GM12865 (cell line): ENCODE results near the gene TMEM217.
A peak's percentile ranks its signal among the peaks of the same experiment; 100 is the strongest.
"Not testable (repeated sequence)": the region's sequence is repeated elsewhere in the genome, so short reads cannot be mapped to it uniquely, and the experiment has no call there.

Experiments used
- DNase-seq: peaks from one replicate; pipeline ENCODE4 v3.0.0; 2010; ENCODE audit warnings: low read depth
- H3K4me3 ChIP-seq: 2 replicates; pipeline ENCODE4 v1.5.1; 2011; ENCODE audit warnings: mild to moderate bottlenecking, low read depth, low read length, control low read depth
- TF ChIP-seq, protein P1 (sequence below): IDR thresholded peaks from 2 replicates; pipeline ENCODE4 v1.5.1; 2011; ENCODE audit warnings: low read length, control low read depth, low read depth, inconsistent platforms; ENCODE audit not compliant: insufficient read depth; ENCODE audit errors: missing control alignments

TMEM217 gene

DNA sequence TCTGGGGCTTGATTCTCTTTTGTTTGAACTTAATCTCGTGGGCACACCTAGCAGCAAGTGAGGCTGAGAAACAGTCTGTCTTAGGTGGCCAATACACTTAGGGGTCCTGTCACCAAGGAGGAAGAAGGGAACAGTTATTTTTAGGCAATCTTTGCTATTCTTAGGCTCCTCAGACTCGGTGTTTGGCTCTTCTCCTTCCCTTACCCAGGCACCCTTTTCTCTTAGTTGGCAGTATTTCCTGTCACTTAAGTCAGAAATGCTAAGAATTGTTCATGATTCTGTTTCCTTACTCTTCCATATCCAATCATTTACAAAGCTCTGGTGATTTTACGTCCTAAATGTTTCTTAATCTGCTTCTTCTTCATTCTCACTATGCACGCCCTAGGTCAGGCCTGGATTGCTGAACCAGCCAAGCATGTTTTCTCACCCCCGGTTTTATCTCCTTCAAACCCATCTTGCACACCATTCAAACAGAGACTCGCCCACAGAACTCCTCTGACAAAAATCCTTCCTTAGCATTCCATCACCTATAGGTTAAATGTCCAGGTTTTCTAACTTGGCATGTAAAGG, 45.2 kb upstream of the TMEM217 start:
- DNase-seq = no peak
- no peak overlapping the region for H3K4me3 ChIP-seq

DNA sequence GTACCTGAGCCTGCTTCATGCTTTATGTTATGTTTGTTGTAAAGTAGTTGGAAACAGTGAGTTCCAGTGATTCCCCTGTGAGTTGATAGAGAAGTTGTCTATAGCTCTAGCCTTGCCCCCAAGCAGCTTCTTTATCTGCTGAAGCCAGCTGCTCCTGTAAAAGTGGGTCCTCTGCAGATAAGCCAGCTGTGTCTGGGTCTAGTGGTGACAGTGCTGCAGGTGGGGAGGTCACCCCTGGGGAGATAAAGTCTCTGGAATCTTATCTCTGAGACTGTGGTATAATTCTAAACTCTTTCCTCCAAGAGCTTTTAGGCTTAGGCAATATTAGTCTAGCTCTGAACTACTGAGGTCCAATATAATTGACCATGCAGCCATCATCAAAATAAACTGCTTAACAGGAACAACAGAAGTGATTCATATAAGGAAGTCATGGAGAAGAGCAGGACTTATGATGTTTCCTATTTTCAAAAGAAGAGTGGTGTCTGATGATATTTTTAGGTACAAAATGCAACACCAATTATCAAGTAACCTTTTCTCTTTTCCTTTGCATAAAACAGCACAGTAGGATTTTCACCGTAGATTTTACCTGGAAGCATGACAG, 44.2 kb upstream of the TMEM217 start:
- TF ChIP-seq, protein P1, sequence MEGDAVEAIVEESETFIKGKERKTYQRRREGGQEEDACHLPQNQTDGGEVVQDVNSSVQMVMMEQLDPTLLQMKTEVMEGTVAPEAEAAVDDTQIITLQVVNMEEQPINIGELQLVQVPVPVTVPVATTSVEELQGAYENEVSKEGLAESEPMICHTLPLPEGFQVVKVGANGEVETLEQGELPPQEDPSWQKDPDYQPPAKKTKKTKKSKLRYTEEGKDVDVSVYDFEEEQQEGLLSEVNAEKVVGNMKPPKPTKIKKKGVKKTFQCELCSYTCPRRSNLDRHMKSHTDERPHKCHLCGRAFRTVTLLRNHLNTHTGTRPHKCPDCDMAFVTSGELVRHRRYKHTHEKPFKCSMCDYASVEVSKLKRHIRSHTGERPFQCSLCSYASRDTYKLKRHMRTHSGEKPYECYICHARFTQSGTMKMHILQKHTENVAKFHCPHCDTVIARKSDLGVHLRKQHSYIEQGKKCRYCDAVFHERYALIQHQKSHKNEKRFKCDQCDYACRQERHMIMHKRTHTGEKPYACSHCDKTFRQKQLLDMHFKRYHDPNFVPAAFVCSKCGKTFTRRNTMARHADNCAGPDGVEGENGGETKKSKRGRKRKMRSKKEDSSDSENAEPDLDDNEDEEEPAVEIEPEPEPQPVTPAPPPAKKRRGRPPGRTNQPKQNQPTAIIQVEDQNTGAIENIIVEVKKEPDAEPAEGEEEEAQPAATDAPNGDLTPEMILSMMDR = no peak
- DNase-seq = no peak
- no peak overlapping the region for H3K4me3 ChIP-seq

More for the DNA sequence above, 45.2 kb upstream of the TMEM217 start:
- TF ChIP-seq, protein P1 = no peak

DNA sequence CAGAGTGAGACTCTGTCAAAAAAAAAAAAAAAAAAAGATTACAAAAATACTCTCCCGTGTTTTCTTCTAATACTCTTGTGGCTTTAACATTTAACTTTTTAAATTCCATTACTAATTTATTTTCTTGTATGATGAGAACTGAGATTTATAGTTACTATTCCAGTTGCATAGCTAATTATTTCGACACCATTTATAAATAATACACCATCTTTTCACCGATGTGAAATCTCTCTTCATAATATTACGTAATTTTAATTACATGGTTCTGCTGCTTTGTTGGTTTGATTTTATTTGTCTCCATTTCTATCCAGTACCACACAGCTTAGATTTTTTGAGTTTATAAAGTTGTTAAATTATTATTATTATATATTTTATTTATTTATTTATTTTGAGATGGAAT, 42.0 kb upstream of the TMEM217 start:
- DNase-seq = no peak
- TF ChIP-seq, protein P1 = no peak
- H3K4me3 ChIP-seq = no peak overlapping the region

DNA sequence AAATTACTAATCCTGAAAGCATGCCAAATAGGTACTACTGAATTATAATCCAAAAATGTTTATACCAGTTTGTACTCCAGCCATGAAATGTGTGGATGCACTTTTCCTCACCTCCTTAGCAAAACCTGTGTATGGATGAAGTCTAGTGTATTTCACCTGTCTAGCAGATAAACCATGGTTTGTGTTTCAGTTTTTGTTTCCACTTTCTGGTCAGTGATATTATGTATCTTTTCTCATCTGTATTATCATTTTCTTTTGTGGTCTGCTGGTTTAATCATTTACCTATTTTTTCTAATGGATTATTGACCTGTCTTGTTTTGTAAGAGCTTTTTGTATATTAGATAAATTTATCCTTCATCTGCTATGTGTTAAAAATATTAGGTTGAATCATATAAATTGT, 41.0 kb upstream of the TMEM217 start:
- no peak for DNase-seq
- TF ChIP-seq, protein P1 = no peak
- no peak overlapping the region for H3K4me3 ChIP-seq

DNA sequence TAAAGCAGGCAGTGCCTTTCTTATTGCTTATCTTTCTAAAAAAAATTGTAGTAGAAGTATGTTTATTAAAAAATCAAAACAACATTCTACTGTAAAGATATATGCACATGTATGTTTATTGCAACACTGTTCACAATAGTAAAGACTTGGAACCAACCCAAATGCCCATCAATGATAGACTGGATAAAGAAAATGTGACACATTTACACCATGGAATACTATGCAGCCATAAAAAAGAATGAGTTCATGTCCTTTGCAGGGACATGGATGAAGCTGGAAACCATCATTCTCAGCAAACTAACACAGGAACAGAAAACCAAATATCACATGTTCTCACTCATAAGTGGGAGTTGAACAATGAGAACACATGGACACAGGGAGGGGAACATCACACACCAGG, 39.7 kb upstream of the TMEM217 start:
- DNase-seq, H3K4me3 ChIP-seq: not testable (repeated sequence)

DNA sequence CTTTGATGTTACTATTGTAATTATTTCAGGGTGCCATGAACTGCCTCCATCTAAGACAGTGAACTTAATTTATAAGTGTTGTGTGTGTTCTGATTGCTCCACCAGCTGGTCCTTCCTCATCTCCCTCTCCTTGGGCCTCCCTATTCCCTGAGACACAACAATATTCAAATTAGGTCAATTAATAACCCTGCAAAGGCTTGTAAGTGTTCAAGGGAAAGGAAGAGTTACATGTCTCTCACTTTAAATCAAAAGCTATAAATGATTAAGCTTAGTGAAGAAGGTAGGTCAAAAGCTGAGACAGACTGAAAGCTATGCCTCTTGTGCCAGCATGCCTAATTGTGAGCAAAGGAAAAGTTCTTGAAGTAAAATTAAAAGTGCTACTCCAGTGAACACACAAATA, 35.5 kb upstream of the TMEM217 start:
- TF ChIP-seq, protein P1 = no peak
- no peak overlapping the region for H3K4me3 ChIP-seq
- DNase-seq = no peak

DNA sequence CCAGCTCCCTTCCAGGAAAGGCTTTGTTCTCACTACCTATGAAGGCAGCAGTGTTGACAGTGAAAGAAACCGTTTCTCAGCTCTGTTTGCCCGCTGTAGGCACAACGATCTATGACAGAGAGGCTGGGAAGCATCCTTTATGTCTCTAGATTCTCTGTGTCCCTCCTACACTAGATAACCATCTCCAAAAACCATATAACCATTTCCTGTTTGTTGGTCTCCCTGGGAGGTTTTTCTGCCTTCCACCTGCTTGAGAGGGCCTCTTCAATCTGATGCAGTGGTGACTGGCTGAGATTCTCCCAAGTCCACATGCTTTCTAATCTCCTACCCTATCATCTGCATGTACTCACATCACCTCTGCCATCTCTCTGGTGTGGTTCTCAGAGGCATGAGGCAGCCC, 32.0 kb upstream of the TMEM217 start:
- no peak overlapping the region for H3K4me3 ChIP-seq

More for the DNA sequence above, 32.0 kb upstream of the TMEM217 start:
- DNase-seq = peak; percentile 30
- TF ChIP-seq, protein P1 = no peak
